Measurements from ENCODE around the gene CDH4.

- TF ChIP-seq, protein P1, sequence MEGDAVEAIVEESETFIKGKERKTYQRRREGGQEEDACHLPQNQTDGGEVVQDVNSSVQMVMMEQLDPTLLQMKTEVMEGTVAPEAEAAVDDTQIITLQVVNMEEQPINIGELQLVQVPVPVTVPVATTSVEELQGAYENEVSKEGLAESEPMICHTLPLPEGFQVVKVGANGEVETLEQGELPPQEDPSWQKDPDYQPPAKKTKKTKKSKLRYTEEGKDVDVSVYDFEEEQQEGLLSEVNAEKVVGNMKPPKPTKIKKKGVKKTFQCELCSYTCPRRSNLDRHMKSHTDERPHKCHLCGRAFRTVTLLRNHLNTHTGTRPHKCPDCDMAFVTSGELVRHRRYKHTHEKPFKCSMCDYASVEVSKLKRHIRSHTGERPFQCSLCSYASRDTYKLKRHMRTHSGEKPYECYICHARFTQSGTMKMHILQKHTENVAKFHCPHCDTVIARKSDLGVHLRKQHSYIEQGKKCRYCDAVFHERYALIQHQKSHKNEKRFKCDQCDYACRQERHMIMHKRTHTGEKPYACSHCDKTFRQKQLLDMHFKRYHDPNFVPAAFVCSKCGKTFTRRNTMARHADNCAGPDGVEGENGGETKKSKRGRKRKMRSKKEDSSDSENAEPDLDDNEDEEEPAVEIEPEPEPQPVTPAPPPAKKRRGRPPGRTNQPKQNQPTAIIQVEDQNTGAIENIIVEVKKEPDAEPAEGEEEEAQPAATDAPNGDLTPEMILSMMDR (conservative IDR thresholded peaks at IDR 0.05; ENCODE audit: low read depth, low read length), result no peak
- no peak for TF ChIP-seq RFX5 (IDR thresholded peaks at IDR 0.05; ENCODE audit: low read depth, low read length)
- no peak for TF ChIP-seq RAD21 (IDR thresholded peaks at IDR 0.05; ENCODE audit: low read length)
- TF ChIP-seq SMC3 (IDR thresholded peaks at IDR 0.05; ENCODE audit: low read depth, low read length), result no peak
- no peak for TF ChIP-seq USF2 (IDR thresholded peaks at IDR 0.05; ENCODE audit: low read depth, low read length)
Observed at GRCh38 chr20:61303675-61304074, 51.6 kb downstream of the CDH4 start.

Data from IMR-90 (cell line).